ENCODE measurements around the gene PBXIP1. TPM values are rescaled to one million over a fixed set of nuclear protein-coding genes. Genes with fewer than 3 reads are reported as not detected.

PBXIP1 gene
- total and polyA plus RNA-seq, 10 of the 15 experiments (the other 5 are each of a cell fraction or from before 2014, with no cell fraction given) = 0.63 to 25.6 (median 15.4) TPM

DNA sequence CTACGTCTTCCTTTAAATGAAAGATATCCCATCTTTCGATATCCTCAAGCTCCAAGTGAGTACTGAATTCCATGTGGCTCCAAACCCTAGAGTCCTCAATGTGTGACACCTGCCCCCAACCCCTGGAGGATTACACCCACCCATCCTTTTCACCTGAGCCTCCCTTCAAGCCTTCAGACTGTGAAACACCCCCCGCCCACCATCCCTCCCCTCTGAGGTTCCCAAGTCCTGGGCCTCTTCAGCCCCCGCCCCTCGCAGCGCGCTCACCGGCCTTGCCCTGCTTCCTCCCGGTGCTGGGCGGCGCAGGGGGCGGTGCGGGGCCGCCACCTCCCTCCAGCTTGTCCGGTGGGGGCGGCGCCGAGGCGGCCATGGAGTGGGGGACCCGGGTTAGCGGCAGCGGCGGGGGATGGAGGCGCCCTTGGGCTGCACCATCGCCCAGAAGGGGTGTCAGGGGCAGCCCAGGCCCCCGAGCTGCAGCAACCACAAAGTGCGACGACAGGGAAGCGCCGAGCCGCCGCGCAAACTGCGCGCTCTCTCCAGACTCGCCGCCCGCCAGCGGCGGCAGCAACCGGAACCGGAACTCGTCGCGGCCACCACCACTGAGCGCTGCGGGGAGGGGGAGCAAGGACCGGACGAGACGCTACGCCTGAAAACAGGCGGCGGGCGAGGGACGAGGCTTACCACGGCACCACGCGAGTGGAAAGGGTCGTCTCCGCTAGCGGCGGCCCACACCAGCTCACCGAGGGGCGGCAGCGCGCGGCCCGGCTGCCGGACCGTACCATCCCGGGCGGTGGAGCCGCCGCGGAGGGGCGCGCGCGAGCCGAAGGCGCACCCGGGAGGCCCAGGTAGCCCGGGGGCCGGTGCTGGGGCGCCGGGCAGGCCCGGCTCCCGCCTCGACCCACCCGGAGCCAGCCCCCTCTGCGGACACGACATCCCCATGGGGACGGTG, 5.6 kb upstream of the PBXIP1 start, which contains the start of gene PYGO2 (continued):
- TF ChIP-seq PAX5 (IDR thresholded peaks at IDR 0.05; ENCODE audit: borderline replicate concordance, low read depth, low read length) (peak; percentile 17), FOXK2 (IDR thresholded peaks at IDR 0.05) (peak; percentile 97), RELA (IDR thresholded peaks at IDR 0.05; ENCODE audit: borderline replicate concordance, partially characterized antibody) (peak; percentile 75), EZH2 (IDR thresholded peaks at IDR 0.05; ENCODE audit: borderline replicate concordance, control insufficient read depth, low read depth, low read length) (no peak), TCF12 (IDR thresholded peaks at IDR 0.05; ENCODE audit: low read depth, low read length) (no peak), LARP7 (IDR thresholded peaks at IDR 0.05) (peak; percentile 99), ZZZ3 (IDR thresholded peaks at IDR 0.05; ENCODE audit: control insufficient read depth, insufficient read length, low read depth) (no peak), KDM1A (IDR thresholded peaks at IDR 0.05; ENCODE audit: borderline replicate concordance) (no peak), SRF (IDR thresholded peaks at IDR 0.05; ENCODE audit: low read depth in 2 of 2, low read length in 2 of 2) (peak in 1 of 2 experiments; percentile 30; a peak in 1 of 4 replicates), FOS (IDR thresholded peaks at IDR 0.05; ENCODE audit: borderline replicate concordance, extremely low read depth, insufficient read length) (no peak), GATAD2B (conservative IDR thresholded peaks at IDR 0.05; ENCODE audit: low read depth) (peak; percentile 89; the same call in 1 of the 2 replicates), SIX5 (IDR thresholded peaks at IDR 0.05; ENCODE audit: low read depth, low read length, severe bottlenecking) (peak; percentile 41), EGR1 (IDR thresholded peaks at IDR 0.05; ENCODE audit: borderline replicate concordance in 1 of 2, low read depth in 2 of 2, low read length in 2 of 2) (peak in 1 of 2 experiments; percentile 46; a peak in 1 of 3 replicates), KLF5 (IDR thresholded peaks at IDR 0.05; ENCODE audit: partially characterized antibody) (peak; percentile 98), EED (IDR thresholded peaks at IDR 0.05; ENCODE audit: low read depth) (no peak; the same call in 1 of the 2 replicates), ZBTB33 (IDR thresholded peaks at IDR 0.05) (no peak), REST (IDR thresholded peaks at IDR 0.05; ENCODE audit: low read depth, low read length) (no peak), SUZ12 (IDR thresholded peaks at IDR 0.05; ENCODE audit: unreplicated experiment) (no peak), SMC3 (IDR thresholded peaks at IDR 0.05; ENCODE audit: borderline replicate concordance, low read length) (no peak), NBN (IDR thresholded peaks at IDR 0.05) (peak; percentile 58; the same call in 1 of the 2 replicates), POLR2AphosphoS5 (IDR thresholded peaks at IDR 0.05; ENCODE audit: low read length) (peak; percentile 81; the same call in 1 of the 2 replicates)
- TF ChIP-seq, protein P1, sequence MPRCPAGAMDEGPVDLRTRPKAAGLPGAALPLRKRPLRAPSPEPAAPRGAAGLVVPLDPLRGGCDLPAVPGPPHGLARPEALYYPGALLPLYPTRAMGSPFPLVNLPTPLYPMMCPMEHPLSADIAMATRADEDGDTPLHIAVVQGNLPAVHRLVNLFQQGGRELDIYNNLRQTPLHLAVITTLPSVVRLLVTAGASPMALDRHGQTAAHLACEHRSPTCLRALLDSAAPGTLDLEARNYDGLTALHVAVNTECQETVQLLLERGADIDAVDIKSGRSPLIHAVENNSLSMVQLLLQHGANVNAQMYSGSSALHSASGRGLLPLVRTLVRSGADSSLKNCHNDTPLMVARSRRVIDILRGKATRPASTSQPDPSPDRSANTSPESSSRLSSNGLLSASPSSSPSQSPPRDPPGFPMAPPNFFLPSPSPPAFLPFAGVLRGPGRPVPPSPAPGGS (IDR thresholded peaks at IDR 0.05; ENCODE audit: borderline replicate concordance, insufficient read depth, low read depth, low read length, poor library complexity, severe bottlenecking) = peak; percentile 60
